Fibroblast of pulmonary artery (primary cell): Measurements from ENCODE around the gene KLHL3.

ENCODE experiments used
- DNase-seq: peaks from one replicate; pipeline ENCODE4 v3.0.0-alpha.2; 2010; ENCODE audit warnings: low read depth
- H3K4me3 ChIP-seq: replicated peaks from 2 replicates; pipeline ENCODE4 v1.5.1; 2011; ENCODE audit warnings: low read depth, mild to moderate bottlenecking, control low read depth, low read length, moderate library complexity
- TF ChIP-seq, protein P1 (sequence below): IDR thresholded peaks from 2 replicates; pipeline ENCODE4 v1.5.1; 2011; ENCODE audit warnings: mild to moderate bottlenecking, control low read depth, low read length, inconsistent platforms; ENCODE audit errors: missing control alignments

Gene KLHL3

DNA sequence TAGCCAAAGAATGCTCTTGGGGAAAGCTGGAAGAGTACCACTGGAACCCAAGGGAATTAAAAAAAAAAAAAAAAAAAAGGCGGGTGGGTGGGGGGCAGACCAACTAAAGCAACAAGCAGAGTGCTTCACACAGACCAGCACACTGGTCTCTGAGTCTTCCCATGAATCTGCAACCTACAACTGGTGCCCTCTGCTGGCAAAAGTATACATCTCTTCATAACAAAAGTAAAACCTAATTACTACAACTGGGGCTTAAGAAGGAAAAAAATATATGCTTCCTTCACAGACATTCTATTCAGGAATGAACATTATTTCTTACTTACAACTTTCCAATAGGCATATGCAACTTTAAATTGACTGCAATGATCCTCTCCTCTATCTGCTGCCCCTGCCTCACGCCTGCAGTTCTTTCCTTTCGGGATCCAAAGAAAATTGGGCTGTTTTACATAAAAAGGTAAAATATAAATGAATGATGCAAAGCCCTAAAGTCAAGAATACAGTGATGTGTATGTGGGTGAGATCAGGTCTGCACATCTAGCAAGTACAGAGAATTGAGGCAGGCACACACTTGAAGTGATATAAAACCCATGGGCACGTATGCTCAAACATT lies 7.2 kb upstream of the KLHL3 start:
- TF ChIP-seq, protein P1, sequence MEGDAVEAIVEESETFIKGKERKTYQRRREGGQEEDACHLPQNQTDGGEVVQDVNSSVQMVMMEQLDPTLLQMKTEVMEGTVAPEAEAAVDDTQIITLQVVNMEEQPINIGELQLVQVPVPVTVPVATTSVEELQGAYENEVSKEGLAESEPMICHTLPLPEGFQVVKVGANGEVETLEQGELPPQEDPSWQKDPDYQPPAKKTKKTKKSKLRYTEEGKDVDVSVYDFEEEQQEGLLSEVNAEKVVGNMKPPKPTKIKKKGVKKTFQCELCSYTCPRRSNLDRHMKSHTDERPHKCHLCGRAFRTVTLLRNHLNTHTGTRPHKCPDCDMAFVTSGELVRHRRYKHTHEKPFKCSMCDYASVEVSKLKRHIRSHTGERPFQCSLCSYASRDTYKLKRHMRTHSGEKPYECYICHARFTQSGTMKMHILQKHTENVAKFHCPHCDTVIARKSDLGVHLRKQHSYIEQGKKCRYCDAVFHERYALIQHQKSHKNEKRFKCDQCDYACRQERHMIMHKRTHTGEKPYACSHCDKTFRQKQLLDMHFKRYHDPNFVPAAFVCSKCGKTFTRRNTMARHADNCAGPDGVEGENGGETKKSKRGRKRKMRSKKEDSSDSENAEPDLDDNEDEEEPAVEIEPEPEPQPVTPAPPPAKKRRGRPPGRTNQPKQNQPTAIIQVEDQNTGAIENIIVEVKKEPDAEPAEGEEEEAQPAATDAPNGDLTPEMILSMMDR = peak; percentile 69
- peak; percentile 88 for DNase-seq
- H3K4me3 ChIP-seq = no peak overlapping the region

- DNase-seq = no peak
- TF ChIP-seq, protein P1 = no peak
These were observed 5.8 kb upstream of the KLHL3 start for GRCh38 chr5:137741718-137742117.

GRCh38 chr5:137739737-137740136 lies 3.8 kb upstream of the KLHL3 start:
- H3K4me3 ChIP-seq = no peak overlapping the region
- no peak for DNase-seq
- TF ChIP-seq, protein P1 = no peak

More at GRCh38 chr5:137741718-137742117, 5.8 kb upstream of the KLHL3 start:
- no peak overlapping the region for H3K4me3 ChIP-seq

DNA sequence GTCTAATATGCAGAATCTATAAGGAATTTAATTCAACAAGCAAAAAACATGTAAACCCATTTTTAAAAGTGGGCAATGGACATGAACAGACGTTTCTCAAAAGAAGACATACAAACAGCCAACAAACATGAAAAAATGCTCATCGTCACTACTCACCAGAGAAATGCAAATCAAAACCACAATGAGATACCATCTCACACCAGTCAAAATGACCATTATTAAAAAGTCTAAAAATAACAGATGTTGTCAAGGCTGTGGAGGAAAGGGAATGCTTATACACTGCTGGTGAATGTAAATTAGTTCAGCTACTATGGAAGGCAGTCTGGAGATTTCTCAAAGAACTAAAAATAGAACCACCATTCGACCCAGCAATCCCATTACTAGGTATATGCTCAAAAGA lies 3.1 kb upstream of the KLHL3 start:
- DNase-seq = no peak
- H3K4me3 ChIP-seq = no peak overlapping the region
- TF ChIP-seq, protein P1 = no peak

DNA sequence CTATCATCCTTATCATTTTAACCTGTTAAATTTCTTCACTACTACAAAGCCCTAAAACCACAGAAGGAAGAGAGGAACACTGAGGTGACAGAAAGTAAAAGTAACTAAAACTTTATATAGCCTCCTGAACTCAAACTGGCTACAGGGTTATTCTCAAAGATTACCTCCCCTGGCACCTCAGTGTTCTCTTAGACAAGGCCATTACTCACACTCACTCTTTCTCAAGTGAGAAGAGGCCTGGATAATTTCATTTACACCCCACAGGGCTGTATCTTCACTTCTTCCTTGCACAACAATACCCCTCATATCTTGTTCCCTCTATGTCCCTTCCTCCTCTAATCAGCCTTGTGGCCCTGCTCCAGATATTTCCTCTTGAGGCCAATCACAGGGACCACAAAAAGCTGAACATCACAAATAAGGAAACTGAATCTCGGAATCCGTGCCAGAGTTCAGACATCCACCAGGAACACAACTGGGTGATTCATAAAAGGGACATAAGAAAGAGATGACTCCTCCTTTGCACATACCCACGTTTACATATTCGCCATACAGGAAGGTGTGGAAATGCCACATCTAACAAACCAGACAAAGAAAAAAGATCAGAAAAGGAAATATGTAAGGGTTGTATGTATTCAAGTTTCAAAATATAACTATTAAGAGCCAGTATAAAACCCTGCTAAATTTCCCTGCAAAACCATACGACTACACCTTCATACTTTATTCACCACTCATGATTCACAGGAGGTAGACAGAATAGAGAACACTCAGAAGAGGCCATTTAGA lies 1.7 kb upstream of the KLHL3 start:
- DNase-seq = peak; percentile 94
- H3K4me3 ChIP-seq = no peak overlapping the region
- TF ChIP-seq, protein P1 = no peak

GRCh38 chr5:137736496-137736895 lies 607 bp upstream of the KLHL3 start:
- DNase-seq = no peak
- TF ChIP-seq, protein P1 = no peak
- H3K4me3 ChIP-seq = no peak overlapping the region
